SIG-M5 treated with dmso at 0.1 percent for 504 hours (cell line): Measurements from ENCODE around the gene FAM117A.

Experiments used
- DNase-seq: peaks from one replicate; lab custom pipeline; 2025; ENCODE audit not compliant: unreplicated experiment; lab: John Stamatoyannopoulos, UW

Gene FAM117A

GRCh38 chr17:49715216-49715615 lies 48.7 kb downstream of the FAM117A start:
- no peak for DNase-seq

DNA sequence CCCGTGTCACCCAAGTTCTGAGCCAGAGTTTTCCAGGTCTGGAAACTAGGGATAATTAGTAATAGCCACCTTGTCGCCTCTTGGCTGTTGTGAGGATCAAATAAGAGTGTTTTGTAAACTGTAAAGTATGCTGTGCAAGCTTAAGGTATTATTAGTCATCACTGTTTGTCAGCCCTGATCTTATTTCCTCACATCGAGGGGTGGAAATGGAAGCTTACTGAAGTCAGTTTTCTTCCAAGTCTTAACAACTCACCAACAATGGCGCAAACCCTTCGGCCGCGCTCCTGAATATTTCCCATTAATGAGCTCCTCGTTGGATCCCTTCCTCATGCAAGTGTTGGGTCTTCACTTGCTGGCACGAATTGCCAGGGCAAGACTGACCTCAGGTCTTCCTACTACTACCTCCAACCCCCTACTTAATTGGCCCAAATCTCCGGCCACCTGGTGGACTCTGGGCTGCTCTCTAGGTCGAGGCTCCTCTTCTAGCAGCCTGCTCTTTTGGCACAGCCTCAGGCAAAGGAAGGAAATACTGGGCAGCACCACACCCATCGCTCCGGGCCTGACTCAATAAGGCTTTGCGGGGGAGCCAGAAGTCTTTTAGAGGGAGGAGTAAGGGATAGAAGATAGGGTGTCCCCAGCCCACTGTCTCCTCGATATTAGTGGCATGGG lies 55.3 kb downstream of the FAM117A start:
- no peak for DNase-seq

DNA sequence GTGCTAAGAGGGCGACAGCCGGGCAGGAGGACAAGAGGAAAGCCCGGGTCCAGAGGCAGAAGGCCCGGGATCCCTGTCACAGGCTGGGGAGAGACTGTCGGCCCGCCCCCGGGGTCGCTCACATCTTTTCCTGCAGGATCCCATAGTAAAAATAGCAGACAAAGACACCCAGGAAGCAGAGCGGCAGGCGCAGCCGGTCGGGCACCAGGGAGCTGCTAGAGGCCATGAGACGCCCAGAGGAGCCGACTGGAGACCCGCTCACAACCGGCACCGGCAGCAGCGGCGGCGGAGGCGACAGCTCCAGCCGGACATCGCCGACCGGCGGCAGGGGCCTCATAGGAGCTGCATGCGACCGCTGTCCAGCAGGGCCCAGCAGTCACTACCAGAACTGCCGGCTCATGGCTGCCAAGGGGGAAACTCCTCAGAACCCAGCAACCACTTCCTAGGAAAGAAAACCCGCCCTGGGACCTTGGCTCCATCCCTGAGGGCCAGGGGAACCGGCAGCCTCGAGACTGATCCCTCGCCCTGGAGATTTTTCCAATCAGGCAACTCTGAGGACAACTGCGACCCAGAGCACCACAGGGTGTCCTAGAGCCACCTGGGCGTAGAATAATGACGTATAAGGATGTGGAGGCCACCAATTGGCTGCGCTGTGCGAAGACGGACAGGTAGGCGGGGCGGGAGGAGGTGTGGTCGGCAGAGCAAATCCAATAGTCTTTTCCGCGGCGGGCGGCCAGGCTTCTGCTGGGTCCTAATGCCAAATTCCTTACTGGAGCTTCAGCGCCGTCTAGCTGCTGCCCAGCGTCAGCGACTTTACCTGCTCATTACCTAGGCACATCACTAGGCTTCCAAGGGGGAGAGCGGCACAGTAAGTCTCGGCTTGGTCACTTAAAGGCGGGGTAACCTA lies 56.1 kb downstream of the FAM117A start, which contains the start of gene SLC35B1:
Gene SLC35B1, minus strand, starts transcription at position 357 of the 907 bp plus-strand sequence. Its CDS starts 131 bp downstream, at position 226.
- DNase-seq = peak; percentile 100

GRCh38 chr17:49707246-49707607 lies 56.7 kb downstream of the FAM117A start:
- DNase-seq = no peak

DNA sequence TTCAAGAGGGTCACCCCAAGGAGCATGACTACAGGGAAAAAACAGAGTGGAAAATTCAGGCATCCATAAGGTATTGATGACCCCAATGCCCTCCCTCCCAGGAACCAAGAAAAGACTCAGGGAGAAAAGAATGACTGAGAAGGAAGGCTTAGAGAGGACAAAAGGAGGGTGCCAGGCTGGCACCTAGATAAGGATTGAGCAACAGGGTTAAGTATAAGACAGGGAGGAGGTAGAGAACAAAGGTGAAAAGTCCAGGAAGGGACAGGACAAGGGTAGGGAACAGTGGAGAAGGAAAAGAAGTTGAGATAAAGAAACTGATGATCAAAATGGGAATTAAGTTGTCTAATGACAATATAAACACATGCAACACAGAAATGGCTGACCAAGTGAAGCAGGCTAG lies 58.7 kb downstream of the FAM117A start:
- no peak for DNase-seq

DNA sequence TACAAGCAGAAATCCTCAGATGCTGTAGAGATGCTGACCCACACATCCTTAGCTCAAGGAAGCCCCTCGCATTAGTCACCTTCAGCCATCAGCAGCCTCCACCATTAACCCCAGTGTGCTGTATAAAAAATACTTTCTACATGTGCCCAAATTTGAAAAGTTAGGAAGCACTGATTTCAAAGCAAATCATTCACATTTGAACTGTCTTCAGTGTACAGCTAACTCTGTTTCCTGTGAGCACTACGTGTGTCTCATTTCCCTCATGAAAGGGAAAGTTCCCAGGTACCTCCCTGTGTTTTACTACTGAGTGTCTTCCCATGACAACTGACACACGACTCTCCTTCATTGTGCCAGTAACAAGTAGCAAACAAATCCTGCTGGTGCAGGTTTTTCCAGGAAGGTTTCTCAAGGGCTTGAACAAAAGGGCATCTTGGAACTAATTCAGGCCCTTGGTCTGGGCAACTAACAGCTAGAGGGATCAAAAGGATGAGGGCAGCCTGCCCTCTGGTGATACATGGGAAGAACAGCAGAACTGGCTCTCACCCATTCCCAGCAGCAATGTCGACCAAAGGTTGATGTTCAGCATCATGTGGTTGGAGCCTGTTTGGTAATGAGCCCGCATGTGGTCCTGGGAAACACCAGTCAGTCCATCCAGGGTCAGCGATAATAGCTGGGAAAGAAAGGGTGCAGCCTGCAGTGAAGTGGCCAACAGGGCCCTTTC lies 60.2 kb downstream of the FAM117A start:
- peak; percentile 72 for DNase-seq

GRCh38 chr17:49700960-49701359 lies 63.0 kb downstream of the FAM117A start:
- no peak for DNase-seq

DNA sequence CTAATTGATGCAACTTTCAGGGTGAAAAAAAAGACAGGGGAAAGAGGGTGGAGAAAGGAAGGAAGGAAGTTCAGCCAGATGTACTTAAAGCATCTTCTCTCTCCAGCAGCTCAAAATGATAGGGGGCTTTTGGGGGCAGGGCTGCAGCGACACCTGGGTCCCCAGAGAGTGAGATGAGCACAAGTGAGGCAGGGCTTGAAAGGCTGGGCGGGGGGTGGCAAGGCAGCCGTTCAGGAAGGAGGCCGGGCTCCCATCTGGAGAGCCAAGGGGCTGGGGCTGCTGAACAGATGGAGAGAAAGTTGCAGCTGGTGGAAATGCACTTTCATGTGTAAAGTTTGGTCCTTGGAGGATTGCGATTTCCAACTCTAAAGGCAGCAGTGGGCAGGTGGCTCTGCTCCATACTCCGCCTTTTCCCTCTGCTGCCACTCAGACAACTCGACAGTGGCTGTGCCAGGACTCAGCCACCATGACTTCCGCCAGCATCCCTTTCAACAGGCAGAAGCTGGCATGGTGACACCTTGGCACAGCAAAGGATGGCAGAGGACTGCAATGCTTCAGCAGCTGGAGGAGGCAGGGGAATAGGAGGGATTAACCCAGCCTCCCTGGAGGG lies 63.9 kb downstream of the FAM117A start:
- DNase-seq = no peak

DNA sequence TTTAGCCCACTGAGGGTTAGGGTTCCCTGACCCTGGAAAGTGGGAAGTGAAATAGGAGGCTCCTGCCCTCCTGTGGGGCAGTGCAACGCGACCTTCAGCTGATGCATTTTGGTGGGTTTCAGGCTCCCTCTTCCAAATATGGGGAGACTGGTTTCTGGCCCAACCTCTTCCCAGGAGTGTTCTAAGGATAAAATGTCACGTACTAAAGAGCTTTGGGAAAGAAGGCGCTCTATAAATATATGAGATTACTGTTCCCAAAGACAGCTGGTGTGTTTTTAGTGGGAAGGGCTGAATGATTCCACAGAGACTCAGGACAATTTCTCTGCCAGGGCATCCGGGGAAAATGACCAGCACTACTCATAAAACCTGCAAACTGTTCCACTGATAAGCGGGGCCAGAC lies 65.9 kb downstream of the FAM117A start:
- DNase-seq = no peak

DNA sequence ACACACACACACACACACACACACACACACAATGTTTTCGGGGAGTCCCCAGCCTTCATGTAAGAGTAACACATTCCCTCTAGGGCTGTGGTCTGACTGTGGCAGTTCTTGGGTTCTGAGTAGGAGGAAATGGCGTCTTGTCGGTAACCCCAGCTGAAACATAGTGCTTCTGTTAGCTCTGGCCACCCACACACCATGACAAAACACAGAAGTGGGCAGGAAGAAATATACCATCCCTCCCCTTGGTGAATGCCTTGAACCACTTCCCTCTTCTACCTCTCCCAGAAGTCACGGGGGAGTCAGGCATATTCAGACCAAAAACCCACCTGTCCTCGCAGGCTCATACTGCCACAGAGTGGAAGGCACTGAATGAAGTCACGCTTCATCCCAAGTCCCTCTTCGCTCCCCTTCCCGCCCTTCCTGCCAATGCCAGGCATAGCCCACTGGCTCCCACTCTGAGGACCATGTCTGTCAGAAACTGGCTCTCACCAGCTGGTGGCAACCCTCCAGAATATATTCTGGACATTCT lies 67.6 kb downstream of the FAM117A start:
- peak; percentile 54 for DNase-seq

DNA sequence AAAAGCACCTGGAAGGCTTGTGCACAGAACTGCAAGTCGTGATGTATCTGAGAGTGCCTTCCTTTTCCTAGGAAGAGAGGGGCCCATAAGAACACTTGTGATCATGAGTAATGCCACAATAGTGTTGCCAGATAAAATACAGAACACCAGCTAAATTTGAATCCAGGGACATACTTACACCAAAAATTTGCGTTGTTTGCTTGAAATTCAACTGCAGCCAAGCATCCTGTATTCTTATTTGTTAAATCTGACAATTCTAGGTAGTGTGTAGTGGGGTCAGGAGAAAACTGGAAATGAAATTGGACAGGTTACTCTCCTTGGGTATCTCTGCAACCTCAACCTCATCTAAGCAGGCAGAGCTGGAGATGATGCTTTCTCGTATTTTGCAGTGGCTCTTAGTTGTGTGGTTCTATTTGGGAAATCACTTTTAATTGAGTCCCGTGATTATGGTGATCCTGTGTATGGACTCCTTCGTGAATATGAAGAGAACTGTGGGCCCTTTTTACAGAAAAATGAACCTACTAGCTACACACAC lies 68.2 kb downstream of the FAM117A start:
- DNase-seq = no peak

DNA sequence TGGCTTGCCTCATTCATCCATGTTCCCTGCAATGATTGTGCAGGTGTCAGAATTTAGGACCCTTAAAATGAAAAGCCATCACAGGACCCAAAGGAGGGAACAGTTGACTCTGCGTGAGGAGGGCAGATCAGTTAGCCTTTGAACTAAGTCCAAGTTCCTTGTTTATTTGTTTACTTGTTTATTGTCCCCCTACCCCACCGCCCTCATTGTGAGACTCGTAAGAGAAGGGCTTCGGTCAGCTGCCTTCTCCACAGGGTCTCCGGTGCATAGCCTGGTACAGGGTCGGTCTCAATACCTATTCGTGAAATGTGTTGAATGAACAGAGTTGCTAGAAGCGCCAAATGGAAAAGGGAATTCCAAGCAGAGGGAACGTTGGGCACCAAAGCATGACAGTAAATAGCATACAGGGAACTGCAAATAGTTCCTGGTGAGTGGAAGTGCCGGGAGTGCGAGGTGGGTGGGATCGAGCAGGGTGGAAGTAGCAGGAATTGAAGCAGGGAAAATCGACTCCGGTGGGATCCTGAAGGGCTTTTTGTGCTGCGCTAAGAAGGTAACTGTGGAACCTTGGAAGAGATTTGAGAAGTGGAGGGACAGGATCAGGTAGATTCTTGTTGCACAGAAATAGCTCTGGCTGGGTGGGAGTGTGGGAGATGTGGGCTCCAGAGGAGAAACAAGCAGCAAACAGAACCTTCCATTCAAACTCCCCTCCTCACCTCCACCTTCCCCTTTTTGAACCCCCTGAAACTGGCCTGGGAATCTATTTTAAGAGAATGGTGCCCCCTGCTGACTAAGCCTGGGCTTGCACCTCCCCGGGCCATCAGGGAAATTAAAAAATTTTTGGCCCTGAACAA lies 68.9 kb downstream of the FAM117A start:
- peak; percentile 75 for DNase-seq

DNA sequence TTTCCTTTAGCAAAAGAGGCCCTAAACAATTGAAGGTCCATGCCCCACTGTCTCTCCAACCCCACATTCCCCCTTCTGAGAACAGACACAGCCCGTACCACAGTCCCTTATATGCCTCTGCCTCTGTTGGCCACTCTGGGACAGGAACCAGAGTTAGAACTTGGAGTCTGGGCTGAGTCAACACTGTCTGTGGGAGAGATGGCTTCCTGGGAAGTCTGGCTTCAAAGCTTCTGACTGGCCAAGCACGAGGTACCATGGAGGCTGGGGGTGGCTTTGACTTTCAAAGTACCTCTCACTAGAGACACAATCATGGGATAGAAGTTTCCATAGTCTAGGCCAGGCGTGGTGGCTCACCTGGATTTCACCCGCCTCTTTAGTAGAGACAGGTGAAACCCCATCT lies 71.2 kb downstream of the FAM117A start:
- DNase-seq = no peak

DNA sequence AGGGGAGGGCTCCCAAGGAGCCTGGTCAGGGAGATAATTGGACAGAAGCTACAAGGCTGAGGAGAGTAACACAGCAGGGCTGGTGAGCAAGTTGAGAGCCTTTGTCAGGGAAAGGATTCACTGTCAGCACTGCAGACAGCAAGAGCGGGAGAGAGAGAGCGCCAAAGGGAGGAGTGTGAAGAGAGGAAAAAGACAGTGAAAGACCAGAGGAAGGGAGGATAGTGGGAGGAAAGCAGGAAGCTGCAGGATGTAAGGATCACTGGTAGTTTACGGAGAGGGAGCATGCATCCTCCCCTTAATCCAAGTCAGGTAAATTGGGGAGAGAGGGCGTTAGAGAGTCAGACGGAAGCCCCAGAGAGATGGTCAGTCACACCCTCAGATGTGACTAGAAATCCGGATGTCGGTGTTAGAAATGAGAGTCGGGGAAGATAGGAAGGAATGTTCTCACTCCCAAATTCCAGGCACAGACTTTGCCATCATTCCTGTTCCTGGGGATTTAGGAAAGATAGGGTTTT lies 72.2 kb downstream of the FAM117A start:
- no peak for DNase-seq

- no peak for DNase-seq
Observed at GRCh38 chr17:49691086-49691676, 72.8 kb downstream of the FAM117A start.

DNA sequence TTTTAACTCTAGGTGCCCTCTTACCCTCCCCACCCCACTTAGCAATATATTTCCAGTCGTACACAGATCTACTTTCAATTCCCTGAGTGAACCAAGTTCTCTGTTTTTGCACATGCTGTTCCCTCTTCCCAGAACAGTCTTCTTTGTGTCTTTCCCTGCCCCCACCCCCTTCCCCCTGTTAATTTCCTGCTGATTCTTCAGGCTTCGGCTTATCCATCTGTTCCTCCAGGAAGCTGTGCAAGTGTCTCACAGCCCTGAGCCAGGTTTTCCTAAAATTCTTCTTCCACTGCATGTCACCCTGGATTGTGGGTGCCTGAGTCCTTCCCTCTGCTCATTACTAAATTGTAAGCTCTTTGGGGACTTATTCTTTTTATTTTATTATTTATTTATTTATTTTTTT lies 73.7 kb downstream of the FAM117A start:
- DNase-seq = no peak

GRCh38 chr17:49688848-49689247 lies 75.1 kb downstream of the FAM117A start:
- no peak for DNase-seq

- DNase-seq = peak; percentile 20
Observed at GRCh38 chr17:49687878-49688491, 75.9 kb downstream of the FAM117A start.
